GM12875 (cell line): ENCODE data around the gene MYBPC2.

Experiments
- H3K4me3 ChIP-seq: one replicate; pipeline ENCODE4 v1.5.1; 2011; ENCODE audit warnings: low read depth, low read length, control low read depth
- TF ChIP-seq, protein P1 (sequence below): IDR thresholded peaks from 2 replicates; pipeline ENCODE4 v1.5.1; 2011; ENCODE audit warnings: low read depth, mild to moderate bottlenecking, control low read depth, inconsistent platforms, low read length, moderate library complexity, borderline replicate concordance; ENCODE audit not compliant: insufficient read depth

MYBPC2 gene

GRCh38 chr19:50479761-50480251, 47.1 kb downstream of the MYBPC2 start:
- H3K4me3 ChIP-seq: no peak overlapping the region
- TF ChIP-seq, protein P1, sequence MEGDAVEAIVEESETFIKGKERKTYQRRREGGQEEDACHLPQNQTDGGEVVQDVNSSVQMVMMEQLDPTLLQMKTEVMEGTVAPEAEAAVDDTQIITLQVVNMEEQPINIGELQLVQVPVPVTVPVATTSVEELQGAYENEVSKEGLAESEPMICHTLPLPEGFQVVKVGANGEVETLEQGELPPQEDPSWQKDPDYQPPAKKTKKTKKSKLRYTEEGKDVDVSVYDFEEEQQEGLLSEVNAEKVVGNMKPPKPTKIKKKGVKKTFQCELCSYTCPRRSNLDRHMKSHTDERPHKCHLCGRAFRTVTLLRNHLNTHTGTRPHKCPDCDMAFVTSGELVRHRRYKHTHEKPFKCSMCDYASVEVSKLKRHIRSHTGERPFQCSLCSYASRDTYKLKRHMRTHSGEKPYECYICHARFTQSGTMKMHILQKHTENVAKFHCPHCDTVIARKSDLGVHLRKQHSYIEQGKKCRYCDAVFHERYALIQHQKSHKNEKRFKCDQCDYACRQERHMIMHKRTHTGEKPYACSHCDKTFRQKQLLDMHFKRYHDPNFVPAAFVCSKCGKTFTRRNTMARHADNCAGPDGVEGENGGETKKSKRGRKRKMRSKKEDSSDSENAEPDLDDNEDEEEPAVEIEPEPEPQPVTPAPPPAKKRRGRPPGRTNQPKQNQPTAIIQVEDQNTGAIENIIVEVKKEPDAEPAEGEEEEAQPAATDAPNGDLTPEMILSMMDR: no peak

- no peak overlapping the region for H3K4me3 ChIP-seq
Observed at GRCh38 chr19:50480281-50481111, 47.8 kb downstream of the MYBPC2 start.

DNA sequence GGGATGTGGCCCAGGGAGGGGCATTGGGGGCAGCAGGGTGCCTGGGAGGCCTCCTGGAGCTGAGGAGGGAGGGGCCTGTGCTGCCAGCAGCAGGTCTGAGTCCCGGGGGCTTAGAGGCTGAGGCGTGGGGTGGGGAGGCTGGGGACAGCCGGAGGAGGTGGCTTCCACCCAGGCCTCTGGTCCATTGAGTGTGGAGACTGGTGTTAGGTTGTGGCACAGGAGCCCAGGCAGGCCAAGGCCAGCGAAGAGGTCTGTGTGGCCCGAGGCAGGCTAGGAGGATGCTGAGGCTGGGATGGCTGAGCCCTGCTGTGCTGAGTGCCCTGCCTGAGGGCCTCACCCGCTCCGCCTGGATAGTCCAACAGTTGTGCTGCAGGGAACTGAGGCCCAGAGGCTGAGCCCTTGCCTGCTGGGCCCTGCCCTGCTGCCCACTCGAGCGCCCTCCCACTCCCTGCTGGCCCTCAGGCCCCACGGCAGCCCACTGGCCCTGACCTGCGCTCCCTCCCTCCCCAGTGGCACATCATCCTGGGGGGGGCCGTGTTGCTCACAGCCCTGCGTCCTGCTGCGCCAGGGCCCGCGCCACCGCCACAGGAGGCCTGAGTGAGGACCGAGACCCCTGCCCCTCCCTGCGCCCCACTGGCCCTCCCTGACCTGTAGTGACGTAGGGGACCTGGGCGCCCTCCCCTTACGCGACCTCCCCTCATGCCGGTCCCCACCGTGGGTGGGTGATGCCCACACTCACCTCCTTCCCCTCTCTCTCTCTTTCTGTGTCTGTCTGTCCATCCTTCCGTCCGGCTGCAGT, 48.9 kb downstream of the MYBPC2 start:
- H3K4me3 ChIP-seq: no peak overlapping the region
- TF ChIP-seq, protein P1: no peak

More at GRCh38 chr19:50480281-50481111, 47.8 kb downstream of the MYBPC2 start:
- TF ChIP-seq, protein P1: no peak

DNA sequence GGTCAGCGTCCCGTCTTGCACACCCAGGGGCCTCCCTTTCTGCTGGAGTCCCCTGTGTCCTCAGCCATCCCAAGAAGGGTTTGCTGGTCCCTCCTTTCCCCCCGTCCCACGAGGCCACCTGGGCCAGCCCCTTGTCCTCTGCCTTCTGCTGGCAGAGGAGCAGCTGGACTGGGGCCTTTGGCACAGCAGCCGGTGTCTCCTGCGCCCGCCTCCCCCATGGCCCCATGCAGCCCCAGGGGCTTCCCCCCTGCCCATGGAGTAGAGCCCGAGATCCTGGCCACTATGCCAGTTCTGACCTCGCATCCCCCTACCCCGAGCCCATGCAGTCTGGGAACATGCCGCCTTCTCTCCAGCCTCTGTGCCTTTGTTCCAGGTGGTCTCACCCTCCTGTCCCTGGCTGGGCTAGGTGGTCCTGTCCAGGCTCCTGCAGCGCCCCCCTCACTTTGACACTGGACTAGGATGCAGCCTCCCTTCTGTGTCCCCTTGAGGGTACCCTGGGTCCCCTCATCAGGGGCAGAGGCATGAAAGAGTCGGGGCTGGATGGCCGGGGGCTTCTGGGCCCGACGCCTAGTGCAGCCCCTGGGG, 49.7 kb downstream of the MYBPC2 start:
- TF ChIP-seq, protein P1: no peak
- H3K4me3 ChIP-seq: no peak overlapping the region

DNA sequence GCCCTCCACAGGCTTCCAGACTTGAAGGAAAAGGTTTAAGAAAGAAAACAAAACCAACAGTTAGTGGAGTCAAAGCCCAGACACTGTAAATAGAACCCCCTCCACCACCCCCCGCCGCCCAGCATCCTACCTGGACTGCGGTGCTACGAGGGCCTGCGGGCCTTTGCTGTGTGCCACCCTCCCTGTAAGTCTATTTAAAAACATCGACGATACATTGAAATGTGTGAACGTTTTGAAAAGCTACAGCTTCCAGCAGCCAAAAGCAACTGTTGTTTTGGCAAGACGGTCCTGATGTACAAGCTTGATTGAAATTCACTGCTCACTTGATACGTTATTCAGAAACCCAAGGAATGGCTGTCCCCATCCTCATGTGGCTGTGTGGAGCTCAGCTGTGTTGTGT, 50.2 kb downstream of the MYBPC2 start:
- TF ChIP-seq, protein P1: no peak
- H3K4me3 ChIP-seq: no peak overlapping the region

DNA sequence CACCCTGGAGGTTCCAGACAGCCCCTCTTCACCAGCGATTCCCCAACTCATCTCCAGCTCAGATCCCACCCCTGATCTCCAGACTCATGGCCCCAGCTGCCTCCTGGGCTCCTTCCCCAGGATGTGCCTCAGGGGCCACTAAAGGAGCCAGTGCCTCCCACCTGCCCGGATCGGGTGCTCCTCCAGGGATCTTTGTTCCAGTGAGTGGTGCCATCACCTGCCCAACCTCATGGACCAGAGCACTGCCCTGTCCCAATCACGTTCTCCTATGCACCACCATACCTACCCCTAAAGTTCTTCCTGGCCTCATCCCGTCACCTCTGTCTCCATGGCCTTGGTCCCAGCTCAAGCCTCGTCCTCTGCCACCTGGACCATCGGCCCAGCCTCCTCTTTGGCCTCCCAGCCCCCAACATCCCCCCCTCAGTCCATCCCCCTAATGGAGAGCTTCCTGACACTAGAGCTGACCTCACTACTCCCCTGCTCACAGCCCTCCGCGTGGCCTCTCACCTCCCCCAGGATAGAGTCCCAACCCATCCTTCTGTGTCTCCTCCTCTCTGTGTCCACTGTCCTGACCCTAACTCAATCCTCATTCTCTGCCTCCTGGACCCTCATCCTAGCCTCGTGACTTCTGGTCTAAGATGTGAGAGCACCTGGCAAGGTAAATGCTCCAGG, 52.7 kb downstream of the MYBPC2 start:
- TF ChIP-seq, protein P1: no peak

More for the DNA sequence above, 52.7 kb downstream of the MYBPC2 start:
- no peak overlapping the region for H3K4me3 ChIP-seq
